Measurements from ENCODE around the gene RCN1.

DNA sequence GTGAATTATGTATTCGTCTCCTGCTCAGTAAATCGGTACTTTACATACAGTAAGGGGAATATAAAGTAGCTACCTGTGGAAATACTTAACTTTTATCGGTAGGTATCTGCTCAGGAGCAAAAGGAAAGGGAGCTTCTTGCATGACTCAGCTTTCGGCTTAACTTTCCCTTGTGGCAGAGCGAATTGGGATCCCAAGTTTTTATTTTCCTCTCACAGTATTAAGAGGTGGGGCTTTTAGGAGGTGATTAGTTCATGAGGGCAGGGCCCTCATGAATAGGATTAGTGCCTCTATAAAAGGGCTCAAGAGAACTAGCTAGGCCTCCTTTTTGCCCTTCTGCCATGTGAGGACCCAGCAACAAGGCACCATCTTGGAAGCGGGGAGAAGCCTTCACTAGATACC, 18.7 kb downstream of the RCN1 start:
- TF ChIP-seq CTCF (IDR thresholded peaks at IDR 0.05; ENCODE audit: borderline replicate concordance, extremely low read depth, low read length, poor library complexity, severe bottlenecking) (no peak), EZH2 (IDR thresholded peaks at IDR 0.05; ENCODE audit: borderline replicate concordance, low read depth, low read length, severe bottlenecking) (no peak)

All from DND-41 (cell line).